K562 (cell line): ENCODE measurements around the gene LDLR. TPM values are rescaled to one million over a fixed set of nuclear protein-coding genes. Genes with fewer than 3 reads are reported as not detected.
A peak's percentile ranks its signal among the peaks of the same experiment; 100 is the strongest.

ENCODE experiments used
- ARID1B ChIP-seq: fragments of 450-650 bp; IDR thresholded peaks from 2 replicates; pipeline ENCODE4 v1.6.1; 2016; ENCODE audit warnings: antibody characterized with exemption, mild to moderate bottlenecking, inconsistent platforms
- FOSL1 ChIP-seq: fragments of 200-800 bp; sonication (Bioruptor generic); conservative IDR thresholded peaks from 2 replicates; pipeline ENCODE4 v1.6.1; 2016; ENCODE audit warnings: missing genetic modification characterization, missing compliant biosample characterization
- HCFC1 ChIP-seq: IDR thresholded peaks from 2 replicates; pipeline ENCODE4 v1.6.1; 2012; ENCODE audit warnings: low read depth, low read length, improper control_type of control experiment
- HDAC2 ChIP-seq: fragments of 450-650 bp; IDR thresholded peaks from 2 replicates; pipeline ENCODE4 v1.6.1; 2016; ENCODE audit warnings: mild to moderate bottlenecking
- MAZ ChIP-seq, 2 experiments: fragments of 450-650 bp in 1 of 2; sonication (generic) in 1 of 2; formaldehyde crosslinking; IDR thresholded peaks in 1 of 2; conservative IDR thresholded peaks in 1 of 2; 2 replicates each; pipeline versions ENCODE4 v1.4.0 to v1.5.0; 2020; ENCODE audit warnings: mild to moderate bottlenecking in 1 of 2, missing genetic modification reagents in 1 of 2
- POLR2A ChIP-seq: fragments of 450-650 bp; conservative IDR thresholded peaks from 2 replicates; pipeline ENCODE4 v1.6.1; 2016
- SMARCE1 ChIP-seq: fragments of 450-650 bp; IDR thresholded peaks from 2 replicates; pipeline ENCODE4 v1.7.1; 2016; ENCODE audit warnings: mild to moderate bottlenecking
- TCF7L2 ChIP-seq: fragments of 150-350 bp; IDR thresholded peaks from 2 replicates; pipeline ENCODE4 v1.6.1; 2016; ENCODE audit warnings: low read depth, mild to moderate bottlenecking, low read length, moderate library complexity
- ZNF124 ChIP-seq: sonication (generic); formaldehyde crosslinking; IDR thresholded peaks from 2 replicates; pipeline ENCODE4 v1.8.1; 2022; ENCODE audit warnings: missing genetic modification reagents
- ZNF253 ChIP-seq: fragments of 250-450 bp; sonication (Bioruptor Pico); conservative IDR thresholded peaks from 2 replicates; pipeline ENCODE4 v1.6.1; 2021; ENCODE audit warnings: mild to moderate bottlenecking
- ZNF696 ChIP-seq: fragments of 250-450 bp; sonication (Bioruptor Pico); conservative IDR thresholded peaks from 2 replicates; pipeline ENCODE4 v1.4.0; 2020; ENCODE audit warnings: mild to moderate bottlenecking, moderate library complexity
- polyA plus RNA-seq, 8 experiments: library from polyadenylated mRNA; depleted of rRNA in 4 of 8; stranded (reverse) in 5 of 8; unstranded in 3 of 8; fragments of >200 nt; fragmentation: Nextera tagmentation in 2 of 8; fragmentation: Illumina TruSeq in 1 of 8; extraction: Ambion mirVana in 2 of 8; extraction: Trizol in 1 of 8; gene quantifications; 2 replicates each; pipeline versions ENCODE4 v1.2.1 to v1.2.3, GENCODE V29; 2011 to 2014; ENCODE audit warnings: inconsistent platforms in 1 of 8, missing spikeins in 1 of 8
- total RNA-seq, 7 experiments: library from RNA; depleted of rRNA in 6 of 7; stranded (reverse); fragments of >200 nt in 6 of 7; fragmentation: Illumina TruSeq in 2 of 7; extraction: Trizol in 2 of 7; gene quantifications; 2 replicates each; pipeline versions ENCODE4 v1.2.1 to v1.2.3, GENCODE V29; 2011 to 2021; ENCODE audit warnings: low replicate concordance in 1 of 7
- TF ChIP-seq, protein P1 (sequence below): fragments of 450-650 bp; IDR thresholded peaks from 2 replicates; pipeline ENCODE4 v1.7.1; 2018; ENCODE audit warnings: mild to moderate bottlenecking, low read depth; ENCODE audit not compliant: partially characterized antibody
- TF ChIP-seq, protein P2 (sequence below): sonication (generic); formaldehyde crosslinking; IDR thresholded peaks from 2 replicates; pipeline ENCODE4 v1.8.0; 2023; ENCODE audit warnings: mild to moderate bottlenecking, missing genetic modification reagents
- TF ChIP-seq, protein P3 (sequence below): fragments of 450-650 bp; IDR thresholded peaks from 2 replicates; pipeline ENCODE4 v1.6.1; 2016
- TF ChIP-seq, protein P4 (sequence below): fragments of 450-650 bp; IDR thresholded peaks from 2 replicates; pipeline ENCODE4 v1.6.1; 2016; ENCODE audit warnings: missing biosample characterization, missing genetic modification characterization
- TF ChIP-seq, protein P5 (sequence below), 2 experiments: IDR thresholded peaks; 2 replicates each; pipeline ENCODE4 v1.6.1; 2012; ENCODE audit warnings: improper control_type of control experiment in 2 of 2, low read depth in 2 of 2, low read length in 2 of 2, borderline replicate concordance in 1 of 2

Gene LDLR
- total and polyA plus RNA-seq, 9 of the 15 experiments (the other 6 are each of a cell fraction or from before 2014, with no cell fraction given), result 19.9 to 114 (median 56.3) TPM

DNA sequence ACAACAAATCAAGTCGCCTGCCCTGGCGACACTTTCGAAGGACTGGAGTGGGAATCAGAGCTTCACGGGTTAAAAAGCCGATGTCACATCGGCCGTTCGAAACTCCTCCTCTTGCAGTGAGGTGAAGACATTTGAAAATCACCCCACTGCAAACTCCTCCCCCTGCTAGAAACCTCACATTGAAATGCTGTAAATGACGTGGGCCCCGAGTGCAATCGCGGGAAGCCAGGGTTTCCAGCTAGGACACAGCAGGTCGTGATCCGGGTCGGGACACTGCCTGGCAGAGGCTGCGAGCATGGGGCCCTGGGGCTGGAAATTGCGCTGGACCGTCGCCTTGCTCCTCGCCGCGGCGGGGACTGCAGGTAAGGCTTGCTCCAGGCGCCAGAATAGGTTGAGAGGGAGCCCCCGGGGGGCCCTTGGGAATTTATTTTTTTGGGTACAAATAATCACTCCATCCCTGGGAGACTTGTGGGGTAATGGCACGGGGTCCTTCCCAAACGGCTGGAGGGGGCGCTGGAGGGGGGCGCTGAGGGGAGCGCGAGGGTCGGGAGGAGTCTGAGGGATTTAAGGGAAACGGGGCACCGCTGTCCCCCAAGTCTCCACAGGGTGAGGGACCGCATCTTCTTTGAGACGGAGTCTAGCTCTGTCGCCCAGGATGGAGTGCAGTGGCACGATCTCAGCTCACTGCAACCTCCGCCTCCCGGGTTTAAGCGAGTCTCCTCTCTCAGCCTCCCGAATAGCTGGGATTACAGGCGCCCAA lies at the start of gene LDLR (continued):
- TF ChIP-seq, protein P1, sequence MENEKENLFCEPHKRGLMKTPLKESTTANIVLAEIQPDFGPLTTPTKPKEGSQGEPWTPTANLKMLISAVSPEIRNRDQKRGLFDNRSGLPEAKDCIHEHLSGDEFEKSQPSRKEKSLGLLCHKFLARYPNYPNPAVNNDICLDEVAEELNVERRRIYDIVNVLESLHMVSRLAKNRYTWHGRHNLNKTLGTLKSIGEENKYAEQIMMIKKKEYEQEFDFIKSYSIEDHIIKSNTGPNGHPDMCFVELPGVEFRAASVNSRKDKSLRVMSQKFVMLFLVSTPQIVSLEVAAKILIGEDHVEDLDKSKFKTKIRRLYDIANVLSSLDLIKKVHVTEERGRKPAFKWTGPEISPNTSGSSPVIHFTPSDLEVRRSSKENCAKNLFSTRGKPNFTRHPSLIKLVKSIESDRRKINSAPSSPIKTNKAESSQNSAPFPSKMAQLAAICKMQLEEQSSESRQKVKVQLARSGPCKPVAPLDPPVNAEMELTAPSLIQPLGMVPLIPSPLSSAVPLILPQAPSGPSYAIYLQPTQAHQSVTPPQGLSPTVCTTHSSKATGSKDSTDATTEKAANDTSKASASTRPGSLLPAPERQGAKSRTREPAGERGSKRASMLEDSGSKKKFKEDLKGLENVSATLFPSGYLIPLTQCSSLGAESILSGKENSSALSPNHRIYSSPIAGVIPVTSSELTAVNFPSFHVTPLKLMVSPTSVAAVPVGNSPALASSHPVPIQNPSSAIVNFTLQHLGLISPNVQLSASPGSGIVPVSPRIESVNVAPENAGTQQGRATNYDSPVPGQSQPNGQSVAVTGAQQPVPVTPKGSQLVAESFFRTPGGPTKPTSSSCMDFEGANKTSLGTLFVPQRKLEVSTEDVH, result peak; percentile 67
- peak; percentile 51; the same call in 1 of the 2 replicates for TF ChIP-seq FOSL1
- TF ChIP-seq ARID1B, result peak; percentile 17; the same call in 1 of the 2 replicates
- TF ChIP-seq ZNF253 (CRISPR knock-in tag), result no peak
- TF ChIP-seq, protein P2, sequence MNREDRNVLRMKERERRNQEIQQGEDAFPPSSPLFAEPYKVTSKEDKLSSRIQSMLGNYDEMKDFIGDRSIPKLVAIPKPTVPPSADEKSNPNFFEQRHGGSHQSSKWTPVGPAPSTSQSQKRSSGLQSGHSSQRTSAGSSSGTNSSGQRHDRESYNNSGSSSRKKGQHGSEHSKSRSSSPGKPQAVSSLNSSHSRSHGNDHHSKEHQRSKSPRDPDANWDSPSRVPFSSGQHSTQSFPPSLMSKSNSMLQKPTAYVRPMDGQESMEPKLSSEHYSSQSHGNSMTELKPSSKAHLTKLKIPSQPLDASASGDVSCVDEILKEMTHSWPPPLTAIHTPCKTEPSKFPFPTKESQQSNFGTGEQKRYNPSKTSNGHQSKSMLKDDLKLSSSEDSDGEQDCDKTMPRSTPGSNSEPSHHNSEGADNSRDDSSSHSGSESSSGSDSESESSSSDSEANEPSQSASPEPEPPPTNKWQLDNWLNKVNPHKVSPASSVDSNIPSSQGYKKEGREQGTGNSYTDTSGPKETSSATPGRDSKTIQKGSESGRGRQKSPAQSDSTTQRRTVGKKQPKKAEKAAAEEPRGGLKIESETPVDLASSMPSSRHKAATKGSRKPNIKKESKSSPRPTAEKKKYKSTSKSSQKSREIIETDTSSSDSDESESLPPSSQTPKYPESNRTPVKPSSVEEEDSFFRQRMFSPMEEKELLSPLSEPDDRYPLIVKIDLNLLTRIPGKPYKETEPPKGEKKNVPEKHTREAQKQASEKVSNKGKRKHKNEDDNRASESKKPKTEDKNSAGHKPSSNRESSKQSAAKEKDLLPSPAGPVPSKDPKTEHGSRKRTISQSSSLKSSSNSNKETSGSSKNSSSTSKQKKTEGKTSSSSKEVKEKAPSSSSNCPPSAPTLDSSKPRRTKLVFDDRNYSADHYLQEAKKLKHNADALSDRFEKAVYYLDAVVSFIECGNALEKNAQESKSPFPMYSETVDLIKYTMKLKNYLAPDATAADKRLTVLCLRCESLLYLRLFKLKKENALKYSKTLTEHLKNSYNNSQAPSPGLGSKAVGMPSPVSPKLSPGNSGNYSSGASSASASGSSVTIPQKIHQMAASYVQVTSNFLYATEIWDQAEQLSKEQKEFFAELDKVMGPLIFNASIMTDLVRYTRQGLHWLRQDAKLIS, result peak; percentile 81
- 0 out of 2 replicates have a peak, but pooled peaks have one; percentile 17 for TF ChIP-seq SMARCE1
- TF ChIP-seq MAZ (CRISPR knock-in tag; conservative IDR thresholded peaks at IDR 0.05 in 1 of 2, IDR thresholded peaks at IDR 0.05 in 1 of 2), result peak; percentile 55 to 64; a peak in 3 of 4 replicates
- TF ChIP-seq, protein P3, sequence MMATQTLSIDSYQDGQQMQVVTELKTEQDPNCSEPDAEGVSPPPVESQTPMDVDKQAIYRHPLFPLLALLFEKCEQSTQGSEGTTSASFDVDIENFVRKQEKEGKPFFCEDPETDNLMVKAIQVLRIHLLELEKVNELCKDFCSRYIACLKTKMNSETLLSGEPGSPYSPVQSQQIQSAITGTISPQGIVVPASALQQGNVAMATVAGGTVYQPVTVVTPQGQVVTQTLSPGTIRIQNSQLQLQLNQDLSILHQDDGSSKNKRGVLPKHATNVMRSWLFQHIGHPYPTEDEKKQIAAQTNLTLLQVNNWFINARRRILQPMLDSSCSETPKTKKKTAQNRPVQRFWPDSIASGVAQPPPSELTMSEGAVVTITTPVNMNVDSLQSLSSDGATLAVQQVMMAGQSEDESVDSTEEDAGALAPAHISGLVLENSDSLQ, result peak; percentile 80
- TF ChIP-seq ZNF696 (CRISPR knock-in tag), result 0 out of 2 replicates have a peak, but pooled peaks have one; percentile 21
- TF ChIP-seq TCF7L2, result no peak
- TF ChIP-seq, protein P4, sequence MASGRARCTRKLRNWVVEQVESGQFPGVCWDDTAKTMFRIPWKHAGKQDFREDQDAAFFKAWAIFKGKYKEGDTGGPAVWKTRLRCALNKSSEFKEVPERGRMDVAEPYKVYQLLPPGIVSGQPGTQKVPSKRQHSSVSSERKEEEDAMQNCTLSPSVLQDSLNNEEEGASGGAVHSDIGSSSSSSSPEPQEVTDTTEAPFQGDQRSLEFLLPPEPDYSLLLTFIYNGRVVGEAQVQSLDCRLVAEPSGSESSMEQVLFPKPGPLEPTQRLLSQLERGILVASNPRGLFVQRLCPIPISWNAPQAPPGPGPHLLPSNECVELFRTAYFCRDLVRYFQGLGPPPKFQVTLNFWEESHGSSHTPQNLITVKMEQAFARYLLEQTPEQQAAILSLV, result no peak
- 0 out of 2 replicates have a peak, but pooled peaks have one; percentile 13 for TF ChIP-seq HCFC1
- TF ChIP-seq, protein P5, sequence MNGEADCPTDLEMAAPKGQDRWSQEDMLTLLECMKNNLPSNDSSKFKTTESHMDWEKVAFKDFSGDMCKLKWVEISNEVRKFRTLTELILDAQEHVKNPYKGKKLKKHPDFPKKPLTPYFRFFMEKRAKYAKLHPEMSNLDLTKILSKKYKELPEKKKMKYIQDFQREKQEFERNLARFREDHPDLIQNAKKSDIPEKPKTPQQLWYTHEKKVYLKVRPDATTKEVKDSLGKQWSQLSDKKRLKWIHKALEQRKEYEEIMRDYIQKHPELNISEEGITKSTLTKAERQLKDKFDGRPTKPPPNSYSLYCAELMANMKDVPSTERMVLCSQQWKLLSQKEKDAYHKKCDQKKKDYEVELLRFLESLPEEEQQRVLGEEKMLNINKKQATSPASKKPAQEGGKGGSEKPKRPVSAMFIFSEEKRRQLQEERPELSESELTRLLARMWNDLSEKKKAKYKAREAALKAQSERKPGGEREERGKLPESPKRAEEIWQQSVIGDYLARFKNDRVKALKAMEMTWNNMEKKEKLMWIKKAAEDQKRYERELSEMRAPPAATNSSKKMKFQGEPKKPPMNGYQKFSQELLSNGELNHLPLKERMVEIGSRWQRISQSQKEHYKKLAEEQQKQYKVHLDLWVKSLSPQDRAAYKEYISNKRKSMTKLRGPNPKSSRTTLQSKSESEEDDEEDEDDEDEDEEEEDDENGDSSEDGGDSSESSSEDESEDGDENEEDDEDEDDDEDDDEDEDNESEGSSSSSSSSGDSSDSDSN (IDR thresholded peaks at IDR 0.05; ENCODE audit: borderline replicate concordance in 1 of 2, low read depth in 2 of 2, low read length in 2 of 2), result peak in 1 of 2 experiments; percentile 87; a peak in 2 of 4 replicates
- TF ChIP-seq POLR2A, result peak; percentile 98
- peak; percentile 92 for TF ChIP-seq HDAC2
- TF ChIP-seq ZNF124, result no peak
